HG02623 (cell line): ENCODE results near the gene IPO4.

Source experiments
- ATAC-seq: cut with Tn5 transposase; IDR thresholded peaks from one replicate; pipeline ENCODE4 v1.9.1; 2021; ENCODE audit warnings: moderate library complexity; ENCODE audit not compliant: unreplicated experiment

The IPO4 gene

GRCh38 chr14:24150993-24151392 lies 37.6 kb downstream of the IPO4 start:
- no peak for ATAC-seq

GRCh38 chr14:24150567-24150966 lies 38.0 kb downstream of the IPO4 start:
- no peak for ATAC-seq

GRCh38 chr14:24150061-24150460 lies 38.6 kb downstream of the IPO4 start:
- ATAC-seq, result no peak

- ATAC-seq, result no peak
These were observed 39.2 kb downstream of the IPO4 start for GRCh38 chr14:24149302-24149969.

GRCh38 chr14:24147761-24148428 lies 40.7 kb downstream of the IPO4 start:
- ATAC-seq, result no peak

GRCh38 chr14:24146978-24147760 lies 41.4 kb downstream of the IPO4 start, which contains the start of gene RNF31:
TSS of gene RNF31 (plus strand) at chr14:24147498. CDS start at chr14:24147699, 201 bp downstream.
- peak; percentile 78 for ATAC-seq

- peak; percentile 58 for ATAC-seq
These were observed 42.1 kb downstream of the IPO4 start, which contains the start of gene PSME2 for GRCh38 chr14:24146453-24146977. TSS of gene PSME2 (minus strand) at chr14:24146610. CDS start at chr14:24146581, 29 bp downstream.

GRCh38 chr14:24145690-24146452 lies 42.7 kb downstream of the IPO4 start:
- ATAC-seq, result no peak

GRCh38 chr14:24145219-24145618 lies 43.4 kb downstream of the IPO4 start:
- ATAC-seq, result no peak

- no peak for ATAC-seq
These were observed 44.2 kb downstream of the IPO4 start for GRCh38 chr14:24144451-24144850.

- no peak for ATAC-seq
These were observed 45.1 kb downstream of the IPO4 start for GRCh38 chr14:24143511-24143910.

- ATAC-seq, result peak; percentile 80
These were observed 47.3 kb downstream of the IPO4 start, which contains the start of gene EMC9 for GRCh38 chr14:24141097-24141880. TSS of gene EMC9 (minus strand) at chr14:24141591. CDS start at chr14:24141304, 287 bp downstream.

GRCh38 chr14:24139272-24139934 lies 49.2 kb downstream of the IPO4 start:
- no peak for ATAC-seq

GRCh38 chr14:24138396-24139271 lies 50.0 kb downstream of the IPO4 start:
- no peak for ATAC-seq

GRCh38 chr14:24137529-24138395 lies 50.9 kb downstream of the IPO4 start:
- no peak for ATAC-seq

- ATAC-seq, result no peak
These were observed 51.7 kb downstream of the IPO4 start for GRCh38 chr14:24136684-24137528.
